GM19351 (cell line): ENCODE measurements around the gene CFAP100.

Source experiments
- ATAC-seq: cut with Tn5 transposase; IDR thresholded peaks from one replicate; pipeline ENCODE4 v1.9.1; 2021; ENCODE audit warnings: mild to moderate bottlenecking, moderate library complexity; ENCODE audit not compliant: unreplicated experiment

The CFAP100 gene

DNA sequence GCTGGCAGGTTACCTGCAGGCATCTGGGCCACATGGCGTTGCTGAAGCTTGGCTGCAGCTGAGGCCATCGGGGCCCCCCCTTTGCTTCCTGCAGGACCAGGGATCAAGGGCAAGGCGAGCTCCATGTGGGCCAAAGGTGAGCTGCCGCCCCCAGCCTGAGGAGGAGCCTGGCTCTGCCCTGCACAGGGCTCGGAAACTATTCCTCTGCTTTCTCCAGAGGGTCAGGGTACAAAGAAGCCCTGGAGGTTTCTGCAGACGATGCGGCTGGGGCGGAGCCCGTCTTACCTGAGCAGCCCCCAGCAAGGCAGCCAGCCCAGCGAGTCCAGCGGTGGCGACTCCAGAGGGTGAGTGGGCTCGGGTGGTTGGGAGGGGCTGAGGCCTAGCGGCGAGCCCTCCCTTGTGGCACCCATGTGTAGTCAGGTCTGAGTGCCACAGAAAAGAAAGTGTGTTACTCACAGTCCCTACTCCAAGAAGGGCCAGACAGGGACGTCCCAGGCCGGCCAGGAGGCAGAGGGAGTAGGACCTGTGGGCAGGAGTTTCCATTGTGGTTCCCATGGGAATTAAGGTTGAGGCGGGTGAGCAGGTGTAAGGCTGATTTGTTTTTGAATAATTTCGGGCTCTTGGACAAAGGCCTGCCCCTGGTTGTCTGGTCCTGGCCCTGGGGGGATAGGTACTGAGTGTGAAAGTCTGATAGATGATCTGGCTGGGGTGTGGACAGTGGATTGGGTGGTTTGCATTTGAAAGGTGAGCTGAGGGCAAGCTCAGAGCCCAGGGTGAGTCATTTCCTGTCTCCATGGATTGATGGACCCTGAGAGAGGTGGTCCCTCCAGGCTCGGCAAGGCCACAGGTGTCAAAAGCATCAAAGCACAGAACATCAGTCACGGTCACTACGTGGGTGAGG lies 25.4 kb downstream of the CFAP100 start:
- no peak for ATAC-seq

DNA sequence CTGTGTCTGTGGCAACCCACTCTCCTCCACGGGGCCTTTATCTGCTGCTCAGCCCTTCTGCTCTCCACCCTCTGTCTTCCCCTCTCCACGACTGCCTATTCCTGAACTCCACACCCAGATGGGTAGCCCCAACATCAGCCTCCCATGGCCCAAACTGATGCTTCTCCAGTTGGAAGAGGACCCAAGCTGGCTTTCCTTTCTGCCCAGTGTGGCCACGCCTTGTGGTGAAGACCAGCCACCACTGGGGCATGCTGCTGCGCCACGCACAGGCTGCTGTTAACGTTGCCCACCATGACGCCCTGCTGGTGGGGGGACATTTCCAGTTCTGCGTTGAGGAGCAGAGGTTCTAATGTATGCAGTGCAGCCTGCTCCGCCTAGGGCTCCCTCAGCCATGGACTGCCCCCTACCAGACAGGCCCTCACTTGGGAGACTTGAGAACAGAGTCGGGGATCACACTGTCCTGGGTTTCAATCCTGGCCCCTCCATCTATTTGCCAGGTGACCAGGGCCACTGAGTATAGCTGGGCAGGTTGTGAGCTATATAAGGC lies 26.9 kb downstream of the CFAP100 start:
- ATAC-seq, result no peak

DNA sequence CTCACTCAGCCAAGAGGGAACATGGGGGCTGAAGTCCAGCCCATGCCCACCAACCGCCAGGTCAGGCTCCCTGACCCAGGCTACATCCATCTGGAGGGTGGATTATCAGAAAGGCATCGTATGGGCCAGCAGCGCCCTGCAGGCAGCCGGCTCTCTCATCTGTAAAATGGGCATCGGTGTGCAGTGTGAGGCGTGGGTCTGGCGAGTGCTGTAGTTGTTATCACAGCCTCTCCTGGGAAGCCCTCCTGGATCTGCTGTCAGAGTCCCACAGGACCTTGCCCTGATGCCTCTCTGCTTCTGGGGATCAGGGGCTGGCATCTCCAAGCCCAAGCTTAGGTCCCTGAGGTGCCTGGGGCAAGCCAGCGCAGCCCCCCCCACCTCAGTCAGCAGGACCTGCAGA lies 27.4 kb downstream of the CFAP100 start:
- ATAC-seq, result no peak

DNA sequence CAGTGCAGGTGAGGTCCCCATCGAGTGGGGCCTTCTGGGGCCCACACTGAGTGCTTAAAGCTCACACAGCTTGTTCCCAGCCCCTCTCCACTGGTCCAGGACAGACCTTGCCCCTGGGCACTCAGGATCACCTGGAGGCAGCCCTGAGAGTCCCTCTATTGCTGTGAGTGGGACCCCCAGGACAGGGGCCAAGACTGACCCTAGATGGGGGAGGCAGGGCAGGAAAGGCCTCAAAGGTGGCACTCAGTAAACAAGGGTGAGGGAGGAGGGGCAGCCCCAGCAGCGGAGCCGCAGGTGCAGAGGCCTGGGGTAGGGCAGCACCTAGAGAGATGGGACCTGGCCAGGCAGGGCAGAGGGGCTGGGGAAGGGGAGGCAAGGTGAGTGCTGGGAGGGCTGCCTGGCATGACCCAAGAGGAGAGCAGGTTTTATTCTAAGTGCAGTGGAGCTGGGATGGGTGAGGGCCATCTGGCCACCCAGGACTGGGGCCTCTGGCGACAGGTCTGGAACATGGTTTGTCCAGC lies 27.9 kb downstream of the CFAP100 start:
- ATAC-seq, result no peak

DNA sequence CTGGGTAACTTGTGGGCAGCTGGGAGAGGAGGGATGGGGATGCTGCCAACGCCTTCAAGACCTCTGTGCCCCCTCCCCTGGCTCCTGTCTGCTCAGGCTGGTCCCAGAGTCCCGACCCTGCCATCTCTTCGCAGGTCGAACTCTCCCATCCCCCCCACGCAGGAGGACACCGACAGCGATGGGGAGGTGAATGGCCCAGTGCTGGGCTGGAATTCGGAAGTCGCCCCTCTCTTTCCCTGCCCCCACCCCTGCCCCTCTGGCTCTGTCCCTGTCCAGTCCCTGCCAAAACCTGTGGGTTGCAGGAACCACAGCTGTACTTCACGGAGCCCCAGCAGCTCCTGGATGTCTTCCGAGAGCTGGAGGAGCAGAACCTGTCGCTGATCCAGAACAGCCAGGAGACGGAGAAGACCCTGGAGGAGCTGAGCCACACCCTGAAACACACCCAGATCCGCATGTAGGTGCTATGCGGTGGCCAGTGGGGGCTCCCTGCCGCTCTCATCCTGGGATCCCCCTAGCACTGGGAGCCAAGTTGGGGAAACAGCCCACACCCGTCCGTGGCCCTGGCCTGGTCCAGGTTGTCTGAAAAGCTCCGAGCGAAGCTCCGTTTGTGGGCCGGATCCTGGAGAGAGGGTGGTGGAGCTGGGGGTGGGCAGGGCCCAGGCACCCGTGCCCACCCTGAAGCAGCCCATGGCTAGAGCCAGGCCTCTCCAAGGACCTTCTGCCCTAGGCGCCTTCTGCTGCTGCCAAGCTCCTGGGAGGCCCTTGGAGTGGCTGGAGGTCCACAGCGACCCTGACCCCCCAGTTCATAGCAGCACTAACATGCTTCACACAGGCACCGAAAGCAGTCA lies 28.7 kb downstream of the CFAP100 start:
- ATAC-seq, result no peak

DNA sequence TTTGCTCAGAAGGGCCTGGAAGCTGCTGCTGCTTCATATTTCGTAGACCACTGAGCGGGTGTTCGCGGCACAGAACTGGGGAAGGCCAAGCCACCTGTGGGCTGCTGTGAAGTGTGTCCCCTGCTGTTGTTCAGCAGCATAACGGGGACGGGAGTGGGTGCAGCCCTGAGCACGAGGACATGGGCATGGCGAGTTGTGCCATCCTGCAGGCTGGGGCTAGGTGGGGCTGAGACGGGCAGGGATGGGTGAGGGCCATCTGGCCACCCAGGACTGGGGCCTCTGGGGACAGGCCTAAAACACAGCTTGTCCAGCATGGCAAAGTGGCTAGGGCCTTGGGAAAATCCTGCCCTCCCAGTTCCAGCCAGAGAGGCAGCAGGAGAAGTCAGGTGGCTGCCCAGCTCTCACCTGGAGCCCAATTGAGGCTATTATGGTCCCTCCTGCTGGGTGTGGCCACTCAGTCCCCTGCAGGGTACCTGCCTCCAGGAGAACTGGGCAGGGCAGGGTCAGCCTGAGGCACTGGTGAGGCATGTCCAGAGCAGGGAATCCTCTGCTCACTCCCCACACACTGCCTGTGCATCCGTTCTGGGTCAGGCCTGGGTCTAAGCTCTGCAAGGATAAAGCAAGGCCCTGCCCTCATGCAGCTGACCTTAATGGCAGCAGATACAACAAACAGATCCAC lies 29.5 kb downstream of the CFAP100 start:
- no peak for ATAC-seq

DNA sequence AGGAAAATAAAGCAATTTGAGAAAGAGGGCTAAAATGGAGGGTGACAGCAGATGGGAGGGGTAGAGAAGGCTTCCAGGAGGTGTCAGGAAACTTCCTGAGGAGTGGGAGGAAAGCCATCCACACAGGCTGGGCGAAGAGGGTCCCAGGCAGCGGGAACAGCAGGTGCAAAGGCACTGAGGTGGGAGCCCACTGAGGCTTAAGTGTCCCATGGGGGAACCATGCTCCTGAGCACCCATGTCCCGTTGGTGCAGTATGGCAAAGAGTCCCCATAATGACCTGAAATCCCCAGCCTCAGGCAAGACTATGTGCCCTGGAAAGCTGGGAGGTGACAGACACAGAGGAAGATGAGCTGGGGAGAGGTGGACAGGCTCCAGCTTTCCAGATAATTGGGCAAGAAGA lies 30.0 kb downstream of the CFAP100 start:
- no peak for ATAC-seq

DNA sequence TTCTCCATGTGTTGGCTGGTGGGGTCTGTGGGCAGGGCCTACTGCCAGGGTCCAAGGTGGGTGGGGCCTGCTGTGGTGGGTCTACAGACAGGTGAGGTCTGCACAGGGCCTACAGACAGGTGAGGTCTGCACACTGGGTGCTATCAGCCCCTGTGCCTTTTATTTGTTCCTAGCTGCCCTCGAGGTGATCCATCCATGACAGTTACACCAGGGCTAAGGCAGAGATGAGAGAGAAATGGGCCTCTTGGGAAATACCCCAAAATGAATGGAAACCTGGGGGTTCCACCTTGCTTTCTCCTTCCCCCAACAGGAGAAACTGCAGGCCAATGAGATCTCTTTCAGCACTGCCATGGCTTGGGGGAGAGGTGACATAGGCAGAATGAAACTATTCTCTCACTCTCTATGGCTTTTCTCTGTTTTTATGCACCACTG lies 36.4 kb downstream of the CFAP100 start:
- ATAC-seq, result peak; percentile 71

DNA sequence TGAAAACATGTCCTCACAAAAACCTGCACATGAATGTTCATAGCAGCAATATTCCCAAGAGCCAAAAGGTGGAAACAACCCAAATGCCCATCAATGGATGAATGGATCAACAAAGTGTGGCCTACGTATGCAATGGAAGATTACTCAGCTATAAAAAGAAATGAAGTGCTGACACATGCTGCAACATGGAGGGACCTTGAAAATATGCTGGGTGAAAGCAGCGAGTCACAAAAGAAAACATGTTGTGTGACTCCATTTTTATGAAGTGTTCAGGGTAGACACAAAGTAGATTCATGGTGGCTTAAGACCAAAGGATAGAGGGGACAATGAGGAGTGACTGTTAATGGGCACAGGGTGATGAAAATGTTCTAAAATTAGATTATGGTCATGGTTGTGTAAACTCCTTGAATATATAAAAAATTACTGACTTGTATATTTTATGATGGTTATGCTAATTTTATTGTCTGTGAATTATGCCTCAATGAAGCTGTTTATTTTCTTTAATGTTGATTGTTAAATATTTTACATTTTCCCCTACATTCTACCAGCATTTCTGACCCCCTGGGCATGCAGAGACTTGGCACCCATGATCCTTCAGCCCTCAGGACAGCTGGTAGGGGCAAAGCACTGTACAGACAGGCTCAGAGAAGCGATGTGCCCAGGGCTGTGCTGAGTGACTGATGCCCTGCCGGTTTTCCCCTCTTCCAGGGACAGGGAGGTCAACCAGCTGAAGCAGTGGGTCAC lies 37.8 kb downstream of the CFAP100 start:
- ATAC-seq, result no peak

DNA sequence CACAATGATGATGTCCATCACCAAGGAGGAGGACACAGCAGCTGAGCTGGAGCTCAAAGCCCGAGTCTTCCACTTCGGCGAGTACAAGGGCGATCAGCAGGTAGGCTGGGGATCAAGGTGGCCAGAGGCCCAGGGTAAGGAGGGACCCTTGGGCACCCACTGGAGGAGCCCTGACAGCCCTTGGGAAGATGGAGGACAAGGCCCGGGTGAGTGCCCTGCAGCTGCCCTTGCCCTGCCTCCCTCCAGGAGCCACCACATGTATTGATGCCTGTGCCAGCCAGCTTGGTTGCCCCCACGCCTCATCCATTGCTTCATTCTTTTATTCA lies 38.4 kb downstream of the CFAP100 start:
- ATAC-seq, result no peak

DNA sequence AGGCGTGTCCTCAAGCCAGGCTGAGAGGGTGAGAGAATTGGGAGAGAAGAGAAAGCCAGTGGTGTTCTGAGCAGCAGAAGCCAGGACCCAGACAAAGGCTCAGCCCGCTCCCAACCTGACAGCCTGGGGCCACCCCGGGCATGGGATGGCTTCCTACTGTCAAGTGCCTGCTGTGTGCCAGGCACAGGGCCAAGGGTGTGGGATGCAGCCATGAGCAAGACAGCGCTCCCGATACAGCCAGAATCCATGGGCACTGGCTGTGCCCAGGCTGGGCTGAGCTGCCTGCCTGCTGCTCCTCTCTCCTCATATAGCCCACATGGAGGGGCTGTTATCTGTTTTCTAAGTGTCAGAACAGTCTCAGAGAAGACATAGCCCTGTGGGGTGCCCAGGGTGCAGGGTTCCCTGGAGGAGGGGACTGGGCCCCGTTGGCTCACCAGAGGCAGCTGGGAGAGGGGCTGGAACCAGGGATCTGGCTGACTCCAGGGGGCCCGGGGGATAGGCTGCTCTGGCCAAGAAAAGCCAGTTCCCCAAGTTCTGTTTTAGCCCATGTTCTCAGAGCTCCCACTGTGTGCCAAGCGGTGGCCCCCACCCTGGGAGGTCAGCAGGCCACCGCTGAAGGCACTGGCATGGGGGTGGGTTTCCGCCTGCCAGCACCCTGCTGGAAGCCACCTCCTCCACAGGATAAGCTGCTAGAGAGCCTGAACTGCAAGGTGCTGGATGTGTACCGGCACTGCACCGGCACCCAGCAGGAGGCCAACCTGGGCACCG lies 39.0 kb downstream of the CFAP100 start:
- no peak for ATAC-seq

DNA sequence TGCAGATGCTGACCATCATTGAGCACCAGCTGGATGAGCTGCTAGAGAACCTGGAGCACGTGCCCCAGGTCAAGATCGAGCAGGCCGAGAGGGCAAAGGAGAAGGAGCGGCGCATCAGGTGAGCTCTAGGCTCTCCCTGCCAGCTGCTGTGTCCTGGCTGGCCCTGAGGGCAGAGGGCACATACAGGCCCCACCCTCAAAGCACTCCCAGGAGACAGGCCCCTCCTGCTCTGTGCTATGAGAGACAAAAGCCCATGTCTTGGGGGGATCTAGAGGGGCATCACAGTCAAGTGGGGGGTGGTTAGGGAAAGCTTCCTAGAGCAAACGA lies 39.5 kb downstream of the CFAP100 start:
- ATAC-seq, result no peak

DNA sequence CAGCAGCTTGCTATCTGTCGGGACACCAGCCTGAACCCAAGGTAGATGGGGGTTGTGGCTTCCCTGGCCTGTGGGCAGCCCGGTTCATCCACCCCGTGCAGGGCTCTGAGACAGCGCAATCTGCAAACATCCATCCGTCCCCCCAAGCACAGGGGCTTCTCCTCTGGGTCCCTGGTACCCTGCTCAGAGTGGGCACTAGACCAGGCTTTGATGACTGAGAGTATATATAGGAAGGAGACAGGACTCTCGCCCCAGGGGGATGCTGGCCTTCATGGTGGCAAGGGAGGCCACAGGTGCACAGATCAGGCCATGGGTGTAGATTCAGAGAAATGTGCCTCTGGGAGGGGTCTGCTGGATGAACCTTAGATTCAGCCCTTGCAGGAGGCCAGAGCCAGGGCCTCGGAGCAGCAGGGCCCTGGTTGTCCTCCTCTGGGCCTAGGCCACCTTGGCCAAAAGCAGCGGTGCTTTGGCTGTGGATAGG lies 40.3 kb downstream of the CFAP100 start:
- ATAC-seq, result no peak

DNA sequence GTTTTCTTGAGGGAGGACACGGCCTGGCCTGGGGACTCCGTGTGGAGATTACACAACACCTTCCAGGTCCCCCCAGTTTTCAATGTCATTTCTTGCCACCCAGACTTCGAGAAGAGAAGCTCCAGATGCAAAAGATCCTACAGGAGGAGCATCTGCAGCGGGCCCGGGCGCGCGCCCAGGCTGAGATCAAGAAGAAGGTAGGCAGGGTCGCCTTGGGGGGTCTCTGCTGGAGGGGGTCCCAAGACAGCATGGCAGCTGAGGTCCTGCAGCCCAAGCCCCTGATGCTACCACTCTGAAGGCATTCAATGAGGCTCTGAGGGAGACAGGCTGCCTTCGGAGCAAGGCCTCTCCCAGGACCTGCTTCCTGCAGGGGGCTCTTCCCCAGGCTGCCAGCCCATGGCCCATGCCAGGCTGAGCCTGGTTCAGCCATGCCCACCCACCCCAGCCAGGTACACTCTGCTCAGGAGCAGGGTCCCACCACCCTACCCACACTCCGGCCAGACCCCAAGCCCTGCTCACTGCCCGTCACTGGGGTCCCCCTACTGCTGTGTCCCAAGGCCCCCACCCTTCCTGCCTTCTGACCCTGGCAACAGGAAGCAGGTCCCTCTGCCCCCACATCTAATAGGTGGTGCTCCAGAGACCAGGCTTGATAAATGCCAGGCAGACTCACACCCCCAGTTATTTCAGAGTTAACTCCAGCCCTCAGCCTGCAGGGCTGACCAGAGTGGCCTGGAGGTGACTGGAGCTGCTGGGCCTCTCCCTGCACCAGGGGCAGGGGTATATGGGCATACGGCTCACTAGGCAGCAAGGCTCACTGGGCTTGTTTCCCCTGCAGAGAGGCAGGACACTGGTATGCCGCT lies 41.0 kb downstream of the CFAP100 start:
- ATAC-seq, result no peak

DNA sequence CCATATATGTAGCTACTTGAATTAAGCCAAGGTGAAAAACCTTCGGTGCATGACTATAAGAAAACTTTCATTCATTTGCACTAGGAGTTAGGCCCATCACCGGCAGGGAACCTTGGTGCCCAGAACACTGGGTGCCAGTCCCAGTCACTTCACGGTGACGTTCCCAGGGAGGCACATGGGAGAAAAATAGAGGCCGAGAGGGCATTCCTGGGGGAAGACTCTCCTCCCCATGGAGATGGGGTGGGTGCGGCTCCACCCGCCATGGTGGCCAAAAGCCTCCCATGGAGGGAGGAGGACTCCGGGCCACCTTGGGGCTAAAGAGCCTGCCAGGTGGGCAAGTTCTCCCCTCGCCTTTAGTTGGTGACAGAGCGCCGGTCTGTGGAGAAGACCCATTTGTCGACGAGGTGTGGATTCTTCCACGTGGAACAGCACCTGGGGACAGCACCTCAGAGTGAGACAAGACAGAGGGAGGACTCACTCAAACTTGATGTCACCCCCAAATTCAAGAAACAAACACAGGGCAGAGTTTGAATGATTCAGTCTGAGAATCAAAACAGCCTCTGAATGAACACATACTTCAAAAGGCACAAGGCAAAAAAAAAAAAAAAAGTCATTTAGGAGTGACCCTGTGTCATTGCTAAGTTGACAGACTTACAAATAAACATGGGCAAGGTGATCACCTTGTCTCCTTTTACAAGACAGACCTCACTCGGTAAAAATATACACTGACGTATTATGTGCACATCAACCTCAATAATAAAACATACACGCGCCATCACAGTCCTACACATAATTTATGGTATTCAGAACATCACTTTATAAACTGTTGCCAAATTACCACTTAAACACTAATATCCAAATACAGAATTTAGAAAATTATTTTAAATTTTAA lies 42.4 kb downstream of the CFAP100 start:
- ATAC-seq, result no peak

DNA sequence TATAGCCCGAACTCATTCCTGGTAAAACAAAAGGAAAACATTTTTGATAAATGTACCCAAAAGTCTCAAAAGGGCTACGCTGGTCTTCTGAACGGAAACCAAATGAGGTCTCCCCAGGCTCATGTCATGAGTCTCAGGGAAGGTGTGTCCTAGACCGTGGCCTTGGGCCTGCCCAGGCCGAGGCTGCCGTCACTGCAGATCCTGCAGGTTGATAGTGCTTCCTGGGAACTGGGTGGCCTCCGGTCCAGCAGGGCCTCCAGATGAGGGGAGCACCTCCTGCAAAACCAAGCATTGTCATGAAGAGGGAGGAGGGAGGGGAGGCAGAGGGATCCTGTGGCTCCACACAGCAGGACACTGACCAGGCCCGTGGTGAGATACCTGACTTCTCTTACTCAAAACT lies 43.5 kb downstream of the CFAP100 start:
- no peak for ATAC-seq

DNA sequence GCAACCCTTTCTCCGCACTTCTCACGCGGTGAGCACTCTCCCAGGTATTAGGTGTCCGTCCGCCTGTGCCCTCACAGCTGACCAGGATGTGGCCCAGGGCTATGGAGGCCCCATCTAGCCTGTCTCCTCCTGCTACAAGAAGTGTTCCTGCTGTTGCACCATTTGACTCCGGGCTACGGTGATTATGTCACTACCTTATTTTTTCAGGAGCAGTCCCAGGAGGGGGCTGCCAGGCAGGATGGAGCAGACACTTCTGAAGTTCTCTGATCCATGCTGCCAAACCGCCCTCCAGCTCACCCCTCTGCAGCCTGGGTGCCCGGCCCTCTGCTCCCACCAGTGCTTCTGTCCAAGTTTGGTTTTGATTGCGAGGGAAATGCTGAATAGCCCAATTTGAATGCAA lies 44.0 kb downstream of the CFAP100 start:
- ATAC-seq, result no peak
